DND-41 (cell line): Measurements from ENCODE around the gene YPEL1.
"Not testable (repeated sequence)": the region's sequence is repeated elsewhere in the genome, so short reads cannot be mapped to it uniquely, and the experiment has no call there.

Experiments
- CTCF ChIP-seq: IDR thresholded peaks from 2 replicates; pipeline ENCODE4 v1.5.1; 2012; ENCODE audit warnings: borderline replicate concordance, low read length, moderate library complexity, mild to moderate bottlenecking; ENCODE audit not compliant: poor library complexity, severe bottlenecking; ENCODE audit errors: extremely low read depth
- EZH2 ChIP-seq: IDR thresholded peaks from 3 replicates; pipeline ENCODE4 v1.6.1; 2012; ENCODE audit warnings: borderline replicate concordance, low read depth, mild to moderate bottlenecking, moderate library complexity, low read length, inconsistent platforms; ENCODE audit not compliant: severe bottlenecking

DNA sequence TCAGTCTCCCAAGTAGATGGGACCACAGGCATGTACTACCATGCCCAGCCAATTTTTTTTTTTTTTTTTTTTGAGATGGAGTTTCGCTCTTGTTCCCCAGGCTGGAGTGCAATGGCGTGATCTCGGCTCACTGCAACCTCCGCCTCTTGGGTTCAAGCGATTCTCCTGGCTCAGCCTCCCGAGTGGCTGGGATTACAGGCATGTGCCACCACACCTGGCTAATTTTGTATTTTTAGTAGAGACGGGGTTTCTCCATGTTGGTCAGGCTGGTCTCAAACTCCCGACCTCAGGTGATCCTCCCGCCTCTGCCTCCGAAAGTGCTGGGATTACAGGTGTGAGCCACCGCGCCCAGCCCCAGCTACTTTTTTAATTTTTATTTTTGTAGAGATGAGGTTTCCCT, 56.8 kb downstream of the YPEL1 start:
- not testable (repeated sequence) for TF ChIP-seq EZH2, CTCF
